DMS79 treated with DMSO at 0.1 percent for 48 hours (cell line): Measurements from ENCODE around the gene ZC3H13.

ENCODE experiments used
- DNase-seq: peaks from one replicate; lab custom pipeline; 2025; lab: John Stamatoyannopoulos, UW

Gene ZC3H13

DNA sequence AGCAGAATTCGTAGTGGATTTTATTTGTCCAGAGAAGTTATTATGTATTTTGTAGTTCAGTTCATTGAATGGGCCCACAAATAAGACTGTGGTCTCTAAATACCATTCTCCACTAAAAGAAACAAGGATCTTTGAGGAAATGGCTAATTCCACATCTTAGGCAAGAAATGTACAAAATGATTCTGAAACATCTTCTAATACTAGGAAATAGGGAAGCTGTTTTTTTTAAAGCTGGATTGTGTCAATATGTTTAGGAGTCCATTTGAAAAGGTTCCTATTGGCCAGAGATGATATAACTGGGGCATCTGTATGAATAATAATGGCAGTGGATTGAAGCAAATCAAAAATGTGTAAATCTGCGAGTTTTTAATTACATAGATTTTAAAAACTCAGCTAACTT lies 112.5 kb downstream of the ZC3H13 start:
- no peak for DNase-seq

DNA sequence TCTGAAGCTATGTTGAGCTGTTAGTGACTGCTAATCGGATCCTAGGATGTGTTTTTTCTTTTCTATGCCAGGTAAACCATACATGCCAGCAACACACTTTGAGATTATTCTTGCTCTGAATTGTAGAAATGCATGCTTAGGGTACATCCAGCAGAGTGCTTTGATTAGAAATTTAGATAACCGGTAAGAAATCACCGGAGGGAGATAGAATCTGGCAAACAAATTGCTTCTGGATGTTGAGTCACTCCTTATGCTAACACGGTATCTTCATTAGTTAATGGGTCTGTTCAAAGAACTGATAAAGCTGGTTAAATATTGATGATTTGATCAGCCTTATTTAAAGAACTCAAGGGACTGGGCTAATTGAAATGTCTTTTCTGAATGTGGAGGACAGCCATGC lies 115.9 kb downstream of the ZC3H13 start:
- DNase-seq = no peak

DNA sequence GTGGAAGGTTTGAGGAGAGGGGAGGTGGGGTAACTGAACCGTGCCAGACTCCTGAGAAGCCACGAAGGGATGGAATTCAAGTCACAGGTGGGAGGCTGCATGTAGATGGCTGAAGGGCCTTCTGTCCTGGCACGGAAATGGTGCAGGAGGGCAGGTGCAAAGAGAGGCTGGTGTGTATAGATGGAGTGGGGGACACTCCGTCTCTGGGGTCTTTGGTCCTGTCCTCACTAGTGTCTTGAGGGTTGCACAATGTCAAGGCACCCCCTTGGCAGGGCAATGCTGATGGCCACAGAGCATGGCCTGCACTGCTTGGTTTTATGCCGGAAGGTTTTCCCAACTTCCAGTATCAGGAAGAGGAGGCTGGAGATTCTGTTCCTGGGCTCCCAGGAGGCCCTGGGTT lies 118.3 kb downstream of the ZC3H13 start:
- no peak for DNase-seq

DNA sequence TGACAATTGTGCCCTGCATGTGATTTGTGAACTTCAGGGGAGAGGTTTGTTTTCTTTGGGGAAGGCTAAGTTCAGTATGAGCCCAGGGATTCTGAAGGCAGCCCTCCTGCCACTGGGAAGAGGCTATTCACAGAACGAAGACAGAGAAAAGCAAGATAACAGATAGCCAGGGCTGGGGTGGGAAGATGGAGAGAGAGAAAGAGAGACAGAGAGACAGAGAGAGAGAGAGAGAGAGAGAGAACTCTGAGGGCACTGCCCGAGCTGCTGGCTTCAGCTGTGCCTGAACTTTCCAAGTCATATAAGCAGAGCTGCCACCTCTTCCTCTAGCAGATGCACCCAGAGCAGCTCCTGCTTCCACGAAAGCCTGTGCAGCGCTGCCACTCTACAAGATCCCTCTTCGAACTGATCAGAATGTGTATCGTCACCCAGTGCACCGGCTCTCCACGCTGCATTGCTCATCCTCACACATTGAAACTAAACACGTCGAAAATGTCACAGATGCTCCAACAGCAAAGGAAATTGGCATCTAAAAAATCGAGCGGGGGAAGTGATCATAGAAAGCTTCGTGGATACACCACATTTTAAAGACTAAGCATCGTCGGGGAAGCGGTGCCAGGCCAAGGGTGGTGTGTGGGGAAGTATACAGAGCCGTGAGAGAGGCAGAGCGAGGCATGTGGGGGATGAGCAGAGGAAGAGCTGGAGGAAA lies 119.2 kb downstream of the ZC3H13 start:
- no peak for DNase-seq

DNA sequence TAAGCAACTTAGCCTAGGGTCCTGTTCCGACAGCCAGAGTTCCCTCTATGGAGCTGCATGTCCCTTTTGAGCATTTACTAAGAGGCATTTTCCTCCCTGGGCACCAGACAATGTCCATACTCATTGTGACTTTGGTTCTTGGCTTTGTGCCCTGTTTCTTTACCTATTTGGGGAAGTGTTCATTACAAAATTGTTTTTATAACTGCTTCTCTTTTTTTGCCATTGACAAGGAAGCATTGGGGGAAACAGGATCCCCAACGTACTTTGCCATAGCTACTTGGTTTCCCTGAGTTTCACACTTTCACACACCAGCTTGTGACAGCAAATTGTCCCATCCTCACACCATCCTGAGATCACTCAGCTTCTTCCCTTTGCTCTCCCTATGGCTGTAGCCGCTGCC lies 119.9 kb downstream of the ZC3H13 start:
- DNase-seq = no peak

DNA sequence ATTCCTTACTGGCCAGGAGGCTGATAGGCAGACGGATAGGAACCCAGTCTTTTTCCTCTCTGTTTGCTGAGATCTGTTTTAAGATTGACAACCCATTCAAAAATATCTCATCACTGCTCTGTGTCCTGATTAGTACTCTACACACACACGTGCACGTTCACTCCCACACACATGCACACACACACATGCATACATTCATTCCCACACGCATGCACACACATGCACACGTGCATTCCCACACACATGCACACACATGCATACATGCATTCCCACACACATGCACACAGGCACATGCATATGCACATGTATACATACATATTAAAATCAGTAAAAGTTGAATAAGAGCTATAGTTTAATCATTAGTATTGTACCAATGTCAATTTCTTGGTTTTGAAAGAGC lies 120.4 kb downstream of the ZC3H13 start:
- DNase-seq = no peak

DNA sequence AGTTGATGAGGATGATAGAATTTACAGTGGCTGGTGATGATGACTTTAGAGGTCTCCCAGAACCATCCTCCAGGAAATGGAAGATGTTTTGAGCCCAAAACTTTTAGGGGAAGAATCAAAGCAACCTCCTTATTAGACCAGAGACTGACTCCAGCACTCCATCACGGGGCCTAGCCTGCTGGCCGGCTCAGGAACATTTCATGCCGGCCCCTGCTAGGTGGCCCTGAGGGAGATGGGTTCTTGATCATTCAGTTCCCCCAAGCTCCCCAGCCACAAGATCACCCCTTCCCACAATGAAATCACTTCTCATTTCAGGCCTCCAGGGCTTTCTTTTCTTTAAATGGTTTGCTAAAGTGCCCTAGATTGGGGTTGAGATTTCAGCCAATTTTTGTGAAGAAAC lies 121.3 kb downstream of the ZC3H13 start:
- DNase-seq = no peak

DNA sequence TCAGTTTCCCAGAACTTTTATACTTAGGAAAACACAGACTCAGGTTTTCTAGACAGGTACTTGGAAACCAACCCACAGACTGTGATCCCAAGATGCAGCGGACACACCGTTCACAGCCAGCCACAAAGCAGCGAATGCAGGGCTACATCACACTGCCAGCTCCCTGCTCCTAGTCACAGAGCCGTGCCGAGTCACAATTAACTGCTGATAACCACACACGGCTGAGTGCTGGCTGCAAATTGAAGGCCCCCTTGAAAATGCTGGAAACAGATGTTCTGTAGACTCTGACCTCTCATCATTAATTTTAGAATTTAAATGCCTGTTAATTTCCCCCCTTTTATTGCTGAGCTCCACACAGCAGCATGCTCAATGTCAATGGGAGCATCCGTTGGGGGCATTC lies 122.4 kb downstream of the ZC3H13 start:
- DNase-seq = no peak

DNA sequence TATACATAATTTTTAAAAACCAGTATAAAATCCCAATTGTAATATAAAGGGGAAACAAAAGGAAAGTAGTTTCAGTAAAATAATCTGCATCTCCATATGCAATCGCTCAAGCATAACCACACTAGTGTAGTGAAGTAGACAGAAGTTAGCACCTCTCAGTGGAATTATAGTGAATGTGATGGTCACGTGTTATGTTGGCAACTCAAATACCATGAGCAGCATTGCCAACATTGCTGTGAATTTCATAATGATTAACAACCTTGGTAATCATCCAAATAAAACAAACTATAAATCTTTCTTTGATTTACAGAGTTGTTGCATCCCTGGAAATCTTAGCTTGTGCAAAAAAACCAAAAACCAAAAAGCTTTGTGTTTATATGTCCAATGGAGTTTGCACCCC lies 123.7 kb downstream of the ZC3H13 start:
- DNase-seq = peak; percentile 20

DNA sequence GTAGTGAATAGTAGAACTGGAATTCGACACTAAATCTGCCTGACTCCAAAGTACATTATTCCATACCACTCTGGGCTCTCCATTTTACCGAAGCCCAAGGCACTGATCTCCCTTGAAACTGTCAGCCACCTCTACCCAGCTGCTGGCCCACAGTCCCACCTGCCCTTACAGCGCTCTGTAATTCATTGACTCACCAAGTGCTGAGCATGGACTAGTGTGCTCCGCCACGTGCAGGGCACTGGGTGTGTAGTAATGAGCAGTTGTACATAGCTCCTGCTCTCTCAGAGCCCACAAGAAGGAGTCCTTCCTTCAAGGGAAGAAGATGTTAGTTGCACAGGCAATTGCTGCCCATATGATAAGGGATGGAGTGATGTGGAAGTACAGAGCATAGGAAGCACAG lies 124.4 kb downstream of the ZC3H13 start:
- no peak for DNase-seq

DNA sequence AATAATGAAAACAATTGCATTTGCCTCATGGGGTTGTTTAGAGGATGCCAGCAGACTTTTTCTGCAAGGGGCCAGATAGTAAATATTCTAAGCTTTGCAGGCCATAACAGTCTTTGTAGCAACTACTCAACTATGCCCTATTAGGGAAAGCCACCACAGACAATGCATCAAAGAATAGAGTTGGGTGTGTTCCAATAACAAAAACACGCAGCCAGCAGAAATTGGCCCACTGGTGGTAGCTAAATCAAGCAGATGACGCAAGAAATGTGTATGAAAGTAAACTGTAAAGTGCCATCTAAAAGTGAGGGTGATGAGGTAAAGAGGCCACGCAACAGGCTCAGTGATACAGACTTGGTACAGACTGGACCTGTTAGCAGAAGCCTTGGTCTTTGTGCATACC lies 125.8 kb downstream of the ZC3H13 start:
- DNase-seq = no peak

DNA sequence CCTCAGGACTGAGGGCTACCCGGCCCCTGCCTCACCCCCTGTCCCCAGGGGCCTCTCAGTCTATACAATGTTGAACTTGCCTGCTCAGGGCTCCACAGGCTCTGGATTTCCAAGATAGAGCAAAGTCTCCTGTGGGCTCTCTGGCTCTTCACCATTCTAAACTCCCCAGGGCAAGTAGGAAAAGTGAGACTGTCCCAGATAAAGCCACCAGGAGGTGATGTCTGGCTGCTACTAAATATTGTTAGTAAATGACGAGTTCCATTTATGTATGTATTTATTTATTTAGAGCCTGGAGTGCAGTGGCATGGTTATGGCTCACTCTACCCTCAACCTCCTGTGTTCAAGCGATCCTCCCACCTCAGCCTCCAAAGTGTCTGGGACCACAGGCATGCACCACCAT lies 127.4 kb downstream of the ZC3H13 start:
- DNase-seq = no peak

DNA sequence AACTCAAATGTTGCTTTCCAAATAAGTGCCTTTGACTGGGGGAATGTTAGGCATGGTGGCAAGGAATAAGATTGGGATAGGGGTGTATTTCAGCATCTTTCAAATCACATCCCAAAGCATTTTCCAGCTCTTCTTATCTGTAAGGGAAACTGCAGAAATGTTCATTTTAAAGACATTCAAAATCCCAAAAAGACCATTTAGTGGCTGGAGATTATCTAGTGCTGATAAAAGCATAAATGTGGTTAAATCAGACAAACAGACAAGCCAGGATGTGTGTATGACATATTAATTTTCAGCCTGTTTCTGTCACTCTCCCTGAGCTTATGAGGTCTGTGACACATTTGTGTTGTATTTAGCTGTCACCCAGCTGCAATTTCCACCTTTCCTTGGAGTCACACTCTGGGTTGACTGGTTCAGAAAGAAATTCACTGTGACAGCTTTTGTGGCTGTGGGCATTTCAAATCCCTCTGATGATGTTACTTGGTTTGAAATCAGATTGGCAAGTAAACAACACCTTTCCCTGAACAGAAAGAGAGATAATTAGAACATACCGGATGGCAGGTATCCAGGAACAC lies 131.3 kb downstream of the ZC3H13 start:
- no peak for DNase-seq

DNA sequence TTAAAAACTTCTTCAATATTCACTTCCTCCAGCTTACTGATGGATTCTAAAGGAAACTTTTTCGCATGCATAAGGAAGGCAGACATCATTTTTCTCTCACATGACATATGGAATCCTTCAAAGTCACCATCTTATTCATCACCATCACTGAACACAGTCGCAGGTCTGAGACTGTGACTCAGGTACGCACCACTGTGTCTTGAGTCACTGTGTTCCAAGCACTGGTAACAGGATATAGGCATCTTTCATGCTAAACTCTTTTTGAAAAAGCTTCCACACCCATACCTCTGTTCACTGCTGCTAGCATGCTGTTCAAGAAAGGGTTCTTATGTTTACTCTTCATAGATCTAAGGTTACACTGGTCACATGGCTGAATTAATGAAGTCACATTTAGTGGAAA lies 133.9 kb downstream of the ZC3H13 start:
- DNase-seq = no peak

DNA sequence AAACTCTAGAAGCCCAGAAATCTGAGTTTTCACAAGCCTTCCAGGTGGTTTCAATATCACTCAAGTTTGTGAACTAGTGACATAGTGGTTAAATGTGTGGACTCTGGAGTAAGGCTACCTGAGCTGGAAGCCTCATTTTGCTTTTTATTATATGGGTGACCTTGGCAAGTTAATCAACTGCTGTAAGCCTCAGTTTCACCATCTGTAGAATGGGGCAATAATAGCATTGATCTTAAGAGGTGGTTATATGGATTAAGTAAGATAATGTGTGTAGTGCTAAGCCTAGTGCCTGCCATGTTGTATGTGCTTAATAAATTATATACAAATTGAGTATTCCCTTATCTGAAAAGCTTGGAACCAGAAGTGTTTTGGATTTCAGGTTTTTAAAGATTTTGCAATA lies 135.5 kb downstream of the ZC3H13 start:
- no peak for DNase-seq

DNA sequence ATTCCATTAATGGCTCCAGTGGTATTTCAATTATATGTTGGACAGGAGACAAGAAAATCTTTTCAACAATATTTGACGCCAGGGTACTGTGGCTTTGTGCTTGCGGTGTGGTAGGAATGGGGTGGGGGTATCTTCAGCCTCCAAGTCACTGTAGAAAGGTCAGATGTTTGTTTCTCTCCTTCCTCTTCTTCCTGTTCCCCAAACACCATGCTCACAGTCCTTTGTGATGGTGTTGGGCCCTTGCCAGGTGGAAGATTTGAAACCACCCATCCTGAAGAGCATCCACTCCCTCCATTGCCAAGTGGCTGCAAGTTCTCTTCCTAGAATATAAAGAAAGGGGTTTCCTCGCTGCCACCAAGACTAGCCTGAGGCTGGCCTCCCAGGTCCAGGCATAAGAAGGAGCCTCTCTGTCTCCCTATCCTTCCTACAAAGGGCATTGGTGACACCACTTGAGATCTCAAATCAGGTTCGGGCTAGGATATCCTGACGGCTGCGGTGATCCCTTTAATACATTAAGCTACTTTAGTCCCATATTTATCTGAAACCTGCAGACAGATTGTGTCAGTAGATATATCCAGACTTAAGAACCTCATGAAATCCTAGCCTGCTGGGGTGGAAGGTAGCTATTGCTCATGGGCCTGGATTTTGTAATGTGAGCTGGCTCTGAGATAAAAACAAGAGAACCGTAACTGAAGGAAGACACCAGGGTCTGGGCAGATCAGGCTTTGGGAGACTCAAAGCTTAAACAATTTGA lies 136.7 kb downstream of the ZC3H13 start:
- DNase-seq = no peak

DNA sequence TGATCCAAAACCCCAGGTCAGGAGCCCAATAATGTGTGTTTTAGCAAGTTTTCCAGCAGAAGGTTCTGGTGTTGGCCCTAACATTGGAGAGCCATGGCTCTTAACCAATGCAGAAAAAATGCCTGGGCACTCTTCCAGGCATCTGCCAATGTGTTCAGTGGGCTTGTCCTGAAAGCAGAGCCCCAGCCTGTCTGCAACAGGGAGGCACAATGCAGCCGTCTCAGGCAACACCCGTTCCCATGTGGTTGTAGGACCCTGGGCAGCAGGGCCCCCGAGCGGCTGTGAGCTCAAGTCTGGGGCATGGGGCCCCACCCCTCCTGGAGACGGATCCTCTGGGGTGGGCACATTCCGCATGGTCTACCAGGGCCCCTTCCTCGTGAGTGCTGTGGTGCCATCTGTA lies 142.9 kb downstream of the ZC3H13 start:
- no peak for DNase-seq

DNA sequence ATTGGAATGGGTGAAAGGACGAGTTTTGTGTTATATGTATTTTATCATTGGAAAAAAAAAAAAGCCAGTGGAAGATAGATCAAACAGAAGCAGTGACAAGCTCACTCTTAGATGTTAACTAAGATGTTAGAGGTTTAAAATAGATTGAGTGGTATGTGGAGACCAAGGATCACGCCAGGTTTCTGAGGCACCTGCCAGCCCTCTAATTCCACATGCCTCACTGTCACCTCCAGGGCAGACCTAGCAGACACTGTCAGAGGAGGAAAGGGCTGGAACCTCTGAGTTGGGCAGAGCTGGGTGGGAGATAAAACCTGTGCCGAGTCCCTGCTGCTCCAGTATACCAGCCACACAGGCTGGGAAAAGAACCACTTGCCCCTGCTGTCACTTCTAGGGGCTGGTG lies 143.5 kb downstream of the ZC3H13 start:
- no peak for DNase-seq

DNA sequence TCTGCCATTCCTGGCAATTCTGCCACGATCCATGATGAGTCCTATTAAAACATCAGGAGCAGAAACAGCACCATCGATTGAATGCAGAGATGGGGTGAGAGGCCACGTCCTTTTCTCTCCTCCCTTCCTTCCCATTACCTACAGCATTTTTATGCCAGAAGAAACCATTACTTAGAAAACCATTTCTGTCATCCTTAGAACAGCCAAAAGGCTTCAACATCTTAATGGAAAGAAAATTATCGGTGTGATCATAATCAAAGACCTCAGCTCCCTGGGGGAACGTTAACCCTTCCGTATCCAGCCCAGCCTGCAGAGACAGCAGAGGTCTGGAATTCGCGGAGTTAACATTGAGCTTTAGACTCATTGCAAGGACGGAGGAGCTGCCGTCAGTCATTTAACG lies 145.0 kb downstream of the ZC3H13 start:
- no peak for DNase-seq
